A673 (cell line): ENCODE results near the gene SLC1A4.

Experiments
- CTCF ChIP-seq: fragments of 300-800, 200-600 bp; sonication (generic); conservative IDR thresholded peaks from 2 replicates; pipeline ENCODE4 v1.5.1; 2017; ENCODE audit warnings: low read depth, mild to moderate bottlenecking, antibody characterized with exemption, low read length, moderate library complexity, mixed read lengths
- EZH2 ChIP-seq: fragments of 200-600 bp; sonication (generic); IDR thresholded peaks from 2 replicates; pipeline ENCODE4 v1.6.1; 2017; ENCODE audit warnings: borderline replicate concordance, low read depth, mild to moderate bottlenecking, mixed read lengths, antibody characterized with exemption, low read length; ENCODE audit not compliant: poor library complexity, severe bottlenecking

- TF ChIP-seq CTCF = no peak
- TF ChIP-seq EZH2 = no peak
Observed at GRCh38 chr2:64966839-64967238, 22.4 kb upstream of the SLC1A4 start.
